SIG-M5 (cell line): Measurements from ENCODE around the gene FARP2.

Experiments used
- DNase-seq: peaks from one replicate; lab custom pipeline; 2025; lab: John Stamatoyannopoulos, UW

The FARP2 gene

GRCh38 chr2:241329669-241330615, 26.1 kb upstream of the FARP2 start:
- no peak for DNase-seq

DNA sequence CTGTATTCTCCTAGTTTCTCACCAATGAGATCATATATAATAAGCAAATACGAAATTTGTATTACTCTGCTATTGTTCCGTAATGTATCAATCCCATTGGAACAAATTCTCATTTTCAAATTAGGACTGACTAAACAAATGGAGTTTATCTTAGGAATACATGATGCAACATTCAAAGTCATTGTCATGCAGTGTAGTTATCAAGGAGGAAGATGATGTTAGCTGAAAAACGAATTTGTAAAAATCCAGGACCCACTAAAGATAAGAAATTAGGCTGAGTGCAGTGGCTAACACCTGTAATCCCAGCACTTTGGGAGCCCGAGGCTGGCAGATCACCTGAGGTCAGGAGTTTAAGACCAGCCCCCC, 25.5 kb upstream of the FARP2 start:
- DNase-seq: no peak

- no peak for DNase-seq
Measured at GRCh38 chr2:241334813-241335212, 21.3 kb upstream of the FARP2 start.

- DNase-seq: no peak
Measured at GRCh38 chr2:241339839-241340630, 16.1 kb upstream of the FARP2 start.

GRCh38 chr2:241340631-241341163, 15.4 kb upstream of the FARP2 start:
- DNase-seq: no peak

DNA sequence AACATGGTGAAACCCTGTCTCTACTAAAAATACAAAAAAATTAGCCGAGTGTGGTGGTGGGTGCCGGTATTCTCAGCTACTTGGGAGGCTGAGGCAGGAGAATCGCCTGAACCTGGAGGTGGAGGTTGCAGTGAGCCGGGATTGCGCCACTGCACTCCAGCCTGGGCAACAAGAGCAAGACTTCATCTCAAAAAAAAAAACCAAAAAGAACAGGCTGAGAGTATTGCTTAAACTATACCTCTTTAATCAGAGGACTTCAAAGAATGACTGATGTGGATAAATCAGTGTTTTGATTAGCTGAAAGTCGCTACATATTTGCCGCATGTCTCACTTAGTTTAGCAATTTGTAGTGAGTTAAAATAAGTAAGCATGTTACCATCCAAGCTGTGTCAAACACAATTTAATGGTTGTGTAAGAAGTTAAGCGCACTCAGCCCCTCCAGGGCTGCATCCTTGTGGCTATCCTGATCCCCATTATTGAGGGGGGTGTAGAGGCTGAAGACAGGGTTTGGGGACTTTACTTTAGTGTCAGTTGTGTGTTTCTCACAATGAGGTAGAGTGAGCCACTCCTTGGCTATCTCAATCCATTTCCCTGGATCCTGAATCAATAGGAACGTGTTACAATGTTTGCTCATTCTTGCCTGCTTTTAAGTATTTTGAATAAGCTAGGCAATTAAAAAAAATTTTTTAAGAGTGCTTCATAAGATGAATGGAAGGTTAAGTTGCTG, 11.0 kb upstream of the FARP2 start:
- DNase-seq: no peak

- no peak for DNase-seq
Measured at GRCh38 chr2:241349941-241350340, 6.1 kb upstream of the FARP2 start.

- no peak for DNase-seq
Measured at GRCh38 chr2:241350530-241350877, 5.6 kb upstream of the FARP2 start.

DNA sequence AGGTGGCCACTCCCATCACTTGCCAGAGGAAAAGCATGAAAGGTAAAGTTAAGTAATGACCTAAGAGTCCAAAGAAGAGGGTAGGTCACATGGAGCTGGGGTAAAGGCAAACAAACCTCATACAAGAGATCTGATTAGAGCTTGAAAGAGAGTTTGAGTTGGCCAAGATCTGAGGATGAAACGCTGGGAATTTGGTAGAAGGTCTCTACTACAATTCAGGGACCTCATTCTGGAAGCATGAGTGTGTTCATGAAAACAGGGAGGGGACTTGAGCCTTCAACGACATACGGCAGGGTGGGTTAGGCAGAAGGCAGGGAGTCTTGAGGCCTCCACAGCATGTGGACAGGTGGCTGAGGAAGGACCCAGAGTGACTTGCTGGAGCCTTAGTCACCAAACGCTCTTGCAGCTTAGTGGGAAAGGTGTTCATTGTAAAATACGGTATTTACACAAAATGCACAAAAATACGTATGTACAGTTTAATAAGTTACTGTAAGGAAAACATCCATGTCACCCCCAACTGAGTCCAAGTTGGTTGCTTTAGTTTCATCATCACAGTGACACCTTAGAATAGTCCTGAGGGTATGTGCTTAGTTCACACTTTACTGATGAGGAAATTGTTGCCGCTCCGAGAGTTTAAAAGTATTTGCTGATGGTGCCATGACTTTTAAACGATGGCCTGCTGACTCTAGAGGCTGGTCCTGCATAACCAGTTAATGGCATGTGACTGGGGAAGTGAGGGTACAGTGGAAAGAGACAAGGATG, 5.0 kb upstream of the FARP2 start:
- no peak for DNase-seq

DNA sequence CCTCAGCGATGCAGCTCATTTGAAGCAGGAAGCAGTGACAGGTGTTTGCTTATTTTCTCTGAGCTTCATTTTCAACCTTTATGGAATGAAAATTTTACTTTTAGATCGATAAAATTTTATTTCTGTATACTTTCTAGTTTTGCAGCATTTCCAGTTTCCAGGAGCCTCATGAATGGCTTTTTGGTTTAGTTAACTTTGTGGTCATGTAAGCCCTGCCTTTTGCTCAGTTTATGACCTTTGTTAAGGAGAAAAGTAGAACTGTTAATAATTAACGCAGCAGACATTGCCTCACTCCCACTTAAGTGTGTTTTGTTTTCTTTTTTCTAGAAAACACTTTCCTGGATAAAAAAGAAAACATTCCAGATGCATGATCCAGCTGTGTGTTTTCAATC, 4.4 kb upstream of the FARP2 start:
- no peak for DNase-seq

DNA sequence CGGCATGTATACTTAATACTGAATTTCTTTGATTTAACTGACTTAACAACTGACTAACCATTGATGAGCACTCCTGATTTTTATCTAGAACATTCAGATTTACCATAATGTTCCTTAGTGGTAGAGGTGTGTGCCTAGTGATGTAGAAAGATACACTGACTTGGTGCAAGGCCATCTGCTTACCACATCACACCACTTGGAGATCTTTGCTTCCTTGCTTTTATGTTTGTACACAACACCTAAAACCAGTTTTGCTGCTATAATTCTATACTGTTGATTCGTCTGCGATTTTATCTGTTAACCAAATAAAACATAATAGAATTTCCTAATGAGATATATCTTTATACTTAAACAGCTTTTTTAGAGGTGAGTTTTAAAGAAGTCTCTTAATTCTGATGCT, 3.9 kb upstream of the FARP2 start:
- no peak for DNase-seq

DNA sequence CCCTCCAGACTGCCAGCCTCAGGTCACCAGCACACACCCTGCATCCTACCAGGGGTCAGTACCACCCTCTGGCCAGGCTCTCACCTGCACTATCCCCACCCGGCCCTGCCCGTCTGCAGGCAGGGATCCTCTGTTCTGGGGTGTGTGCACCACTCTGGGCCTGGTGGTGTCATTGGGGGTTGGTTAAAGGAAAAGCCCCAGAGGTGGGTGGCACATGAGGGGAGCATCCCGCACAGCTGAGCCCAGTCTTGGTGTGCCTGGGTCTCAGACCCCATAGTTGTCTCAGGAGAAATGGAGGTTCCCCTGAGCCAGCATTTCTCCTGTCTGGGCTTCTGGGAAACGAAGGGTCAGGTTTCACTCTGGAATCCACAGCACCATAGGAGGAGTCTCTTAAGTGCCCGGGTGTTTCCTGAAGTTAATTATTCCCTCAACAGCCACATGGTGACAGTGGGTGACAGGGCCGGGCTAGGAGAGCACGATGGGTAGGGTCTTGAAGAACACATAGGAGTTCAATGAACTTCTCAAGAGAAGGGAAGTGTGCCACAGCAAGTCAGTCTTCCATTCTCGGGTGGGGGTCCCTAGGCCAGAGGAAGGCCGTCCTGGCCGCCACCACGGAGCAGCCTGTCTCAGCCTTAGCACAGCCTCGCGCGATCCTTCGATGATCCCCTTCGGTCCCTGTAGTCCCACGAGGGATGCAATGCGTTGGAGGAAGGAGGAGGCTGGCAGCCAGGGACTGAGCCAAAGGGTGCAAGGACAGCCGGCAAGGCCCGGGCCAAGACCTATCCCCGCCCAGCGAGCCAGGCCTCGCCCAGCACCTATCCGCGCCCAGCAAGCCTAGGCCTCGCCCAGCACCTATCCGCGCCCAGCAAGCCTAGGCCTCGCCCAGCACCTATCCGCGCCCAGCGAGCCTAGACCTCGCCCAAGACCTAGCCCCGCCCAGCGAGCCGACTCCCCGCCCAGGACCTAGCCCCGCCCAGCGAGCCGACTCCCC, 1.1 kb upstream of the FARP2 start:
- no peak for DNase-seq

- no peak for DNase-seq
Measured at GRCh38 chr2:241356871-241357260, 781 bp downstream of the FARP2 start.

DNA sequence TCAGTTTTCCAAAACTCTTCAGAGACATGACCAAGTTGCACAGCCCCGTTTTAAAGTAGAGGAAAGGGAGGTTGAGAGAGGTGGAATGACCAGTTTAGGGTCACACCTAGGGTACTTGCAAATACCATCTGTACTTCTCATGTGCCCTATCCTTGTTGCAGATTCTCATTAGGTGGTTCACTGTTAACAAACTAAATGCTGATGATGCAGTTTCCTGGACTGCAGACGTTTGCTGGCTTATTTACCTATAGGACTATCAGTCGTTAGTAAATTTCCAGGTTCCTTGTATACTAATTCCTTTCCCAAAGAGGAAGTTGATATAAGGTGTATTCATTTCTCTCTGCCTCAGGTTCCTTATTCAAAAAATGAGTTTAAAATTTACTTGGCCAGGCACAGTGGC, 1.4 kb downstream of the FARP2 start:
- no peak for DNase-seq

GRCh38 chr2:241358470-241358869, 2.4 kb downstream of the FARP2 start:
- peak; percentile 71 for DNase-seq

DNA sequence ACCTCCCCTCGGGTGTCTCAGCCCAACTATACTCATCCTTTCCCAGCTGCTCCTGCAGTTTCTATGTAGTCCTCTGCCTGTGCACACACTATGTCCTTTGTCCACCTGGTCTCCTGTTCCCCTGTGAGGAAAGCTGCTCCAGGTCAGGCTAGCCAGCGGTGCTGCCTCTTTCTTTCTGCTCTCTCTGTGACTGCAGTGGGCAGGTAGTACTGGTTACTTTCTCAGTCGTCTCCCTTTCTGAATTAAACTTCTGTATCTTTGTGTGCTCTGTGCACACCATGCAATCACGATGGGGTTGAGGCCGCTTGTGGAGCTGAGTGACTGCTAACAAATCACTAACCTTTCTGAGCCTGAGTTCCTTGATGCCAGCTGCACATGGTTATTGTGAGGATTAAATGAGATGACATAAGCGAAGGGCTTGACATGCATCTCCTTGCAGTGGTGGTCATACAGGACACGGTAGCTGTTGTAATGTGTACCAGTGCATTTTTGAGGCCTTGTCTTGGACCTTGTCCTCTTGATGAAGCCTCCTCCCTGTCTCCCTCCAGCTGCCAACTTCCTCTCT, 3.5 kb downstream of the FARP2 start:
- DNase-seq: no peak

GRCh38 chr2:241363426-241363825, 7.3 kb downstream of the FARP2 start:
- DNase-seq: no peak

DNA sequence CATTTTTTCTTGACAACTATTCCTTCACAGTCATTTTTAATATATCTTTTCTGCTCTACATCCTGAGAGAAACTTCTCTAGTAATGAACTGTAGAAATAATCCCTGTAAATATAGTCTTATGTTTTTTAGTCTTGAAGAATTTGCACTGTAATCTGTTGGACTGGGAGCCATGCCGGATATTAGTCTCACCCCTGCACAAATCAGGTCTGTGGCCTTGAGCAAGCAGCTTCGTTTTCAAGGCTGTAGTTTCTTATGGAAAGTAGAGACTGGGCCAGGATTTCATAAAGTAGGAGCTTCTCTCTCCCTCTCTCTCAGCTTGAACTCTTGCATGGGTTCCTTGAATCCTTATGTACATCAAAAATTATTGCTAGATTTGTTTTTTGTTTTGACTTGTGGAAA, 8.7 kb downstream of the FARP2 start:
- no peak for DNase-seq

DNA sequence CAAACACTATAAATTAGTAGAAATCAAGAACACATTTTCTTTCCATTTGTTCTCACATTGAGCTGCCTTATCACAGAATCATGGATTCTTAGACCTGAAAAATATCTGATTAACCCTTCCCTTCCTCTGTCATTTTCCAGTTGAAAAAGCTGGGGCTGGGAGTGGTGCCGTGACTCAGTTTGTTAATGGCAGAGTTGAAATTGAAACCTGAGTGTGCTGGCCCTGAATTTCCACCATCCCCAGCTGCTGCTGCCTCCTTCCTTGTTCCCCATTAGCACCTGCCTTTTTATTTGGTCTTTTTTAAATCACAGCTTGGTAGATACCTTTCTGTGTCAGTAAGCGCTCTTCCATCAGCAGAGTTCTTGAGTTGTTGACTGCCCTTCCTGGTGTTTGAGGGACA, 10.6 kb downstream of the FARP2 start:
- no peak for DNase-seq

GRCh38 chr2:241368643-241369042, 12.6 kb downstream of the FARP2 start:
- no peak for DNase-seq
